ENCODE measurements around the gene LAMTOR2.

The LAMTOR2 gene

GRCh38 chr1:156083800-156084790, 29.5 kb downstream of the LAMTOR2 start:
- Mint-ChIP-seq H3K4me1 (peaks cover 54% of the 10 kb centered on the region), H3K27me3 (ENCODE audit: low read depth) (no peaks in the 10 kb centered on the region), H3K27ac (peak overlapping the region; percentile 82 to 99 (median 97)), H3K4me3 (peak overlapping the region; percentile 91 to 100 (median 98)), H3K36me3 (ENCODE audit: low read depth) (peaks cover 22% of the 10 kb centered on the region), H3K9me3 (no peaks in the 10 kb centered on the region)
- TF ChIP-seq, protein P1, sequence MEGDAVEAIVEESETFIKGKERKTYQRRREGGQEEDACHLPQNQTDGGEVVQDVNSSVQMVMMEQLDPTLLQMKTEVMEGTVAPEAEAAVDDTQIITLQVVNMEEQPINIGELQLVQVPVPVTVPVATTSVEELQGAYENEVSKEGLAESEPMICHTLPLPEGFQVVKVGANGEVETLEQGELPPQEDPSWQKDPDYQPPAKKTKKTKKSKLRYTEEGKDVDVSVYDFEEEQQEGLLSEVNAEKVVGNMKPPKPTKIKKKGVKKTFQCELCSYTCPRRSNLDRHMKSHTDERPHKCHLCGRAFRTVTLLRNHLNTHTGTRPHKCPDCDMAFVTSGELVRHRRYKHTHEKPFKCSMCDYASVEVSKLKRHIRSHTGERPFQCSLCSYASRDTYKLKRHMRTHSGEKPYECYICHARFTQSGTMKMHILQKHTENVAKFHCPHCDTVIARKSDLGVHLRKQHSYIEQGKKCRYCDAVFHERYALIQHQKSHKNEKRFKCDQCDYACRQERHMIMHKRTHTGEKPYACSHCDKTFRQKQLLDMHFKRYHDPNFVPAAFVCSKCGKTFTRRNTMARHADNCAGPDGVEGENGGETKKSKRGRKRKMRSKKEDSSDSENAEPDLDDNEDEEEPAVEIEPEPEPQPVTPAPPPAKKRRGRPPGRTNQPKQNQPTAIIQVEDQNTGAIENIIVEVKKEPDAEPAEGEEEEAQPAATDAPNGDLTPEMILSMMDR (IDR thresholded peaks at IDR 0.05; ENCODE audit: unreplicated experiment in 3 of 3), result no peak

- Mint-ChIP-seq H3K27ac (peak overlapping the region; percentile 81 to 86 (median 85)), H3K4me3 (peak overlapping the region; percentile 43 to 76 (median 74)), H3K36me3 (ENCODE audit: low read depth) (peaks cover 17% of the 10 kb centered on the region), H3K9me3 (no peaks in the 10 kb centered on the region), H3K27me3 (ENCODE audit: low read depth) (no peaks in the 10 kb centered on the region), H3K4me1 (peaks cover 60% of the 10 kb centered on the region)
- TF ChIP-seq, protein P1 (IDR thresholded peaks at IDR 0.05; ENCODE audit: unreplicated experiment in 3 of 3), result no peak
These were observed 31.7 kb downstream of the LAMTOR2 start for GRCh38 chr1:156086256-156086662.

GRCh38 chr1:156089704-156090103, 35.1 kb downstream of the LAMTOR2 start:
- H3K27me3 Mint-ChIP-seq (ENCODE audit: low read depth), result no peaks in the 10 kb centered on the region
- peaks cover 38% of the 10 kb centered on the region for H3K36me3 Mint-ChIP-seq (ENCODE audit: low read depth)
- H3K4me3 Mint-ChIP-seq, result no peak overlapping the region
- TF ChIP-seq, protein P1 (IDR thresholded peaks at IDR 0.05; ENCODE audit: unreplicated experiment in 3 of 3), result no peak
- peak overlapping the region in 1 of 3 experiments; percentile 20 for H3K27ac Mint-ChIP-seq
- no peaks in the 10 kb centered on the region for H3K9me3 Mint-ChIP-seq
- H3K4me1 Mint-ChIP-seq, result peaks cover 43% of the 10 kb centered on the region

DNA sequence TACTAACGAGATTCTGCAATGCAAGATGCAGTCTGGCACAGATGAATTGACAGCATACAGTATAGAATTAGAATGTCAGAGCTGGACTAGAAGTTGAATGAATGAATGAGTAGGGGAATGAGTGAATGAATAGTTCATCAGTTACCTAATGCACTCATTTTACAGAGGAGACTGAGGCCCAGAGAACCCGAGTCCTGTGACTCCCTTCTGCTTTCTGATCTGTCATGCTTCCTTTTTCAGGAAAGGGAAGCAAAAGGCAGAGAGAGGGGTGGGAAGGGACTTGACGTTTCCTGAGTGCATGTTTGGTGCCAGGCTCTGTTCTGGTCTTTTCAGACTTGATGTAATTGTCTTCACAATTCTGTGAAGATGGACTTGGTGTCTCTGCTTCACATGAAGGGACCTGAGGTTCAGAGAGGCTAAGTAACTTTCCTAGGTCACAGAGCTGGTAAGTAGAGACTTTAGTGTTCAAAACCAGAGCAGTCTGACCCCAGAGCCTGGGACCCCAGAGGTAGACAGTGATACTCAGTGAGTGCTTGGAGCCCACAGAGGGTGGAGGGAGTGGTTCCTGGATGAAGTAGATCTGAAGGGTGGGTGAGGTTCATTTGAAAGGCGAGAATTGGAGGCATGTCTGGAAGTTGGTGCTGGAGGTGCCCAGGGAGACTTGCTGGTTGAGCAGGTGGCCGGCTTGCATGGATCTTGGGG, 35.7 kb downstream of the LAMTOR2 start:
- TF ChIP-seq, protein P1 (IDR thresholded peaks at IDR 0.05; ENCODE audit: unreplicated experiment in 3 of 3), result no peak
- Mint-ChIP-seq H3K4me1 (peaks cover 37% of the 10 kb centered on the region), H3K4me3 (peak overlapping the region in 2 of 3 experiments; percentile 20 to 49), H3K9me3 (no peaks in the 10 kb centered on the region), H3K27me3 (ENCODE audit: low read depth) (no peaks in the 10 kb centered on the region), H3K36me3 (ENCODE audit: low read depth) (peaks cover 38% of the 10 kb centered on the region), H3K27ac (peak overlapping the region; percentile 50 to 82 (median 79))

DNA sequence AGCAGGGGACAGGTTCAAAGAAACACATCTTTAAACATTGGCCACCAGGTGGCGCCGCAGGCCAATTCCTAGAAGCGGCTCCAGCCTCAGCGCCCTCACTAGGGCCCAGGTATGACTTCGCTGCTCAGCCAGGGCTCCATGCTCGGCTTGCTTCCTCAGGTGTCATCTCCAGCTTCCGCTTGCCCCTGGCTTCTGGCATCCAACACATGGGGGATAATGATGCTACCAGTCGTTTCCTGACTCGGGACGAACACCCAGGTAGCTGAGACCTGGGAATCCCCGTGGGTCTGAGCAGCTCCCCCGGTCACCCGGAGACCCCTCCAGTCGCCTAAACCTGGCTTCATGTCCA, 36.2 kb downstream of the LAMTOR2 start:
- no peaks in the 10 kb centered on the region for H3K9me3 Mint-ChIP-seq
- no peaks in the 10 kb centered on the region for H3K27me3 Mint-ChIP-seq (ENCODE audit: low read depth)
- H3K27ac Mint-ChIP-seq, result peak overlapping the region; percentile 50 to 82 (median 79)
- TF ChIP-seq, protein P1 (IDR thresholded peaks at IDR 0.05; ENCODE audit: unreplicated experiment in 3 of 3), result peak; percentile 82 to 89 (median 84)
- H3K4me1 Mint-ChIP-seq, result peaks cover 36% of the 10 kb centered on the region
- peaks cover 42% of the 10 kb centered on the region for H3K36me3 Mint-ChIP-seq (ENCODE audit: low read depth)
- H3K4me3 Mint-ChIP-seq, result peak overlapping the region in 2 of 3 experiments; percentile 20 to 49

All from nephron (organoid).